OCI-LY1 (cell line): ENCODE results near the gene ZNF683.

ENCODE experiments used
- H2AFZ ChIP-seq: fragments of 200-600 bp; sonication (generic), shearing (Covaris generic); 2 replicates; pipeline ENCODE4 v1.6.0; 2014; ENCODE audit warnings: antibody characterized with exemption, mild to moderate bottlenecking, low read length
- H3F3A ChIP-seq: fragments of 200-600 bp; sonication (generic), shearing (Covaris generic); 2 replicates; pipeline ENCODE4 v1.6.0; 2014; ENCODE audit warnings: mild to moderate bottlenecking, antibody characterized with exemption, low read length, moderate library complexity; ENCODE audit not compliant: insufficient read depth
- H3K27ac ChIP-seq: fragments of 200-600 bp; sonication (generic); 2 replicates; pipeline ENCODE4 v1.5.1; 2014; ENCODE audit warnings: low read length, mixed run types, mild to moderate bottlenecking, low read depth; ENCODE audit not compliant: poor library complexity, severe bottlenecking
- H3K27me3 ChIP-seq: fragments of 200-600 bp; sonication (generic); 2 replicates; pipeline ENCODE4 v1.6.0; 2014; ENCODE audit warnings: antibody characterized with exemption, mild to moderate bottlenecking, low read length, moderate library complexity; ENCODE audit not compliant: insufficient read depth
- H3K36me3 ChIP-seq: fragments of 200-600 bp; sonication (generic); 2 replicates; pipeline ENCODE4 v1.6.1; 2014; ENCODE audit warnings: mild to moderate bottlenecking, antibody characterized with exemption, low read length, moderate library complexity, mixed read lengths; ENCODE audit not compliant: insufficient read depth
- H3K4me1 ChIP-seq: fragments of 200-600 bp; sonication (generic); 2 replicates; pipeline ENCODE4 v1.5.1; 2014; ENCODE audit warnings: mild to moderate bottlenecking, low read length, moderate library complexity; ENCODE audit not compliant: insufficient read depth, severe bottlenecking
- H3K4me2 ChIP-seq: fragments of 200-600 bp; sonication (generic), shearing (Covaris generic); 2 replicates; pipeline ENCODE4 v1.6.1; 2014; ENCODE audit warnings: low read length
- H3K4me3 ChIP-seq: fragments of 200-600 bp; sonication (generic); 2 replicates; pipeline ENCODE4 v1.5.1; 2014; ENCODE audit warnings: low read length, low read depth, mild to moderate bottlenecking, mixed read lengths; ENCODE audit not compliant: poor library complexity, severe bottlenecking
- H3K79me2 ChIP-seq: fragments of 200-600 bp; shearing (Covaris generic); 2 replicates; pipeline ENCODE4 v1.6.1; 2016; ENCODE audit warnings: mixed run types, low read length, mixed read lengths; ENCODE audit not compliant: insufficient read depth
- H3K9ac ChIP-seq: fragments of 200-600 bp; sonication (generic), shearing (Covaris generic); 2 replicates; pipeline ENCODE4 v1.6.1; 2014; ENCODE audit warnings: mild to moderate bottlenecking, low read length, mixed read lengths
- H3K9me2 ChIP-seq: fragments of 200-600 bp; sonication (generic), shearing (Covaris generic); 2 replicates; pipeline ENCODE4 v1.6.1; 2014; ENCODE audit warnings: low read depth, mild to moderate bottlenecking, low read length, mixed read lengths
- H3K9me3 ChIP-seq: fragments of 200-600 bp; shearing (Covaris generic); 2 replicates; pipeline ENCODE4 v1.6.1; 2014; ENCODE audit warnings: low read length, mixed read lengths
- H4K20me1 ChIP-seq: fragments of 200-600 bp; sonication (generic), shearing (Covaris generic); 2 replicates; pipeline ENCODE4 v1.6.0; 2016; ENCODE audit warnings: mild to moderate bottlenecking, low read length; ENCODE audit not compliant: insufficient read depth
- CTCF ChIP-seq: fragments of 200-600 bp; sonication (generic), shearing (Covaris generic); IDR thresholded peaks from 2 replicates; pipeline ENCODE4 v1.5.1; 2017; ENCODE audit warnings: mild to moderate bottlenecking, antibody characterized with exemption, low read length, moderate library complexity, mixed read lengths
- EZH2 ChIP-seq: fragments of 200-600 bp; sonication (generic), shearing (Covaris generic); IDR thresholded peaks from 2 replicates; pipeline ENCODE4 v1.8.0; 2017; ENCODE audit warnings: borderline replicate concordance, mixed run types, mild to moderate bottlenecking, antibody characterized with exemption, low read length, moderate library complexity, mixed read lengths

Gene ZNF683

GRCh38 chr1:26354972-26355371 is 17.6 kb downstream of the ZNF683 start:
- TF ChIP-seq CTCF = no peak
- TF ChIP-seq EZH2 = no peak
- H3K27me3 ChIP-seq = peaks cover 3% of the 10 kb centered on the region
- H3K4me2 ChIP-seq = no peak overlapping the region
- H3F3A ChIP-seq = no peaks in the 10 kb centered on the region
- H3K4me1 ChIP-seq = peaks cover 2% of the 10 kb centered on the region
- H3K79me2 ChIP-seq = no peaks in the 10 kb centered on the region
- H3K36me3 ChIP-seq = no peaks in the 10 kb centered on the region
- H3K9ac ChIP-seq = no peak overlapping the region
- no peak overlapping the region for H2AFZ ChIP-seq
- no peak overlapping the region for H3K27ac ChIP-seq
- H4K20me1 ChIP-seq = no peaks in the 10 kb centered on the region
- H3K9me2 ChIP-seq = no peaks in the 10 kb centered on the region
- no peaks in the 10 kb centered on the region for H3K9me3 ChIP-seq
- H3K4me3 ChIP-seq = no peak overlapping the region

- no peak within 1 kb of the TSS for H3K4me2 ChIP-seq
- H3K9me3 ChIP-seq = no peaks in the 10 kb centered on the region
- no peak within 1 kb of the TSS for H3K27ac ChIP-seq
These were observed 18.4 kb downstream of the ZNF683 start, which contains the start of gene CRYBG2 for GRCh38 chr1:26353976-26354820. CRYBG2 (minus strand) TSS chr1:26354130; CDS start chr1:26346657, 7,473 bp downstream.

GRCh38 chr1:26353210-26353859 is 19.2 kb downstream of the ZNF683 start:
- Histone ChIP-seq H4K20me1 (no peaks in the 10 kb centered on the region), H2AFZ (no peak overlapping the region), H3K27me3 (peaks cover 3% of the 10 kb centered on the region; the same call in 1 of the 2 replicates), H3K4me3 (no peak overlapping the region), H3K4me2 (no peak overlapping the region), H3K4me1 (no peaks in the 10 kb centered on the region), H3K9me2 (no peaks in the 10 kb centered on the region), H3K9me3 (no peaks in the 10 kb centered on the region), H3K27ac (no peak overlapping the region), H3K79me2 (no peaks in the 10 kb centered on the region), H3F3A (no peaks in the 10 kb centered on the region), H3K36me3 (no peaks in the 10 kb centered on the region), H3K9ac (no peak overlapping the region)
- TF ChIP-seq CTCF (no peak), EZH2 (no peak)

More at GRCh38 chr1:26353976-26354820, 18.4 kb downstream of the ZNF683 start, which contains the start of gene CRYBG2:
- Histone ChIP-seq H3K9ac (no peak within 1 kb of the TSS), H3F3A (no peaks in the 10 kb centered on the region), H4K20me1 (no peaks in the 10 kb centered on the region), H3K27me3 (peaks cover 3% of the 10 kb centered on the region; the same call in 1 of the 2 replicates), H3K4me1 (no peaks in the 10 kb centered on the region), H3K4me3 (no peak within 1 kb of the TSS), H3K9me2 (no peaks in the 10 kb centered on the region), H3K79me2 (no peaks in the 10 kb centered on the region), H3K36me3 (no peaks in the 10 kb centered on the region), H2AFZ (no peak within 1 kb of the TSS)
- TF ChIP-seq EZH2 (no peak), CTCF (no peak)
